Fibroblast of lung (primary cell): Measurements from ENCODE around the gene NOL9.

Experiments used
- CTCF ChIP-seq, 2 donors: IDR thresholded peaks in 1 of 2; conservative IDR thresholded peaks in 1 of 2; 1 replicate in 1 of 2; 2 replicates in 1 of 2; pipeline ENCODE4 v1.5.1; 2011 to 2012; ENCODE audit warnings: low read length in 2 of 2, control low read depth in 1 of 2, inconsistent platforms in 1 of 2, low read depth in 1 of 2, mild to moderate bottlenecking in 1 of 2
- EZH2 ChIP-seq: IDR thresholded peaks from 2 replicates; pipeline ENCODE4 v1.5.1; 2012; ENCODE audit warnings: low read length, control low read depth, mild to moderate bottlenecking; ENCODE audit errors: missing control alignments

- TF ChIP-seq CTCF (conservative IDR thresholded peaks at IDR 0.05 in 1 of 2, IDR thresholded peaks at IDR 0.05 in 1 of 2; ENCODE audit: low read depth in 1 of 2, low read length in 2 of 2) (no peak), EZH2 (no peak)
Observed at GRCh38 chr1:6473974-6474814, 80.1 kb downstream of the NOL9 start.
